Measurements from ENCODE around the gene TFB1M.
"Not testable (repeated sequence)": the region's sequence is repeated elsewhere in the genome, so short reads cannot be mapped to it uniquely, and the experiment has no call there.

Gene TFB1M

DNA sequence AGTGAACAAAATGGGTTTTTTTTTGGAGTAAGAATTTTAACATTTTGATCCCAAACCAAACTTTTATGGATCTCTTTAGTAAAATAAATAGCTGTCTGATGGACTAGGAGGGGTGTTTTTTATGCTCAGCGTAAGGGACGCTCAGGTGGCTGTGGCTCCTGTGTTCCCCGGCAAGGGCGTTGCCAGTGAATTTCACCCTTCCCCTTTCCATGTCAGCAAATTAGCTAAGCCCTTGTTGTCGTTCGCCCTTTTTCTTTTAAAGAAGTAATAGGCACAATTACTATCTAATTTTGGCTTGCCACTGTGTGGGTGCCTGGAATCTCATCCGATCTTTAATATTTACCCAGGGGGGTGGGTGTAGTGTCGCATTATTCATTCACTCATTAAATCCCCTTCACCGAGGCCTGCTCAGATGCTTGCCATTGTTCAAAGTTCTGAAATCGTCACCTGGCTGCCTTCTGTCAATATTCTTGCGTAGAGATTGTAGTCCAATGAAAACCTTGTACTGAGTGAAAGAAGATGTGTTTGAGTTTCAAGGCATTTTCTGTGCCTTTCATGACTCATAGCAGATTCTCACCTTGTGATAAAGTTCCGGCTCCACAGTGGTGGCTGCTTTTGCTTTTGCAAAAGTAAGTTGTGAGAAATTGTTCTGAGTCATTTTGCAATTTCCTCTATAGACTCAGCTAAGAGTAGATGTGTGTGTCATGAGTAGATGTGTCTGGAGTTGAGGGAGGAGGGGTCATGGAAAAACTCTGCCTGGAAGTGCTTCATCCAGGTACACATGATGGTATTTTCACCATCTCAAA lies 90.4 kb downstream of the TFB1M start:
- no peak for TF ChIP-seq MYC (IDR thresholded peaks at IDR 0.05; ENCODE audit: low read depth, low read length)
- TF ChIP-seq, protein P1, sequence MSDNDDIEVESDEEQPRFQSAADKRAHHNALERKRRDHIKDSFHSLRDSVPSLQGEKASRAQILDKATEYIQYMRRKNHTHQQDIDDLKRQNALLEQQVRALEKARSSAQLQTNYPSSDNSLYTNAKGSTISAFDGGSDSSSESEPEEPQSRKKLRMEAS (IDR thresholded peaks at IDR 0.05; ENCODE audit: low read depth, low read length), result no peak
- TF ChIP-seq POLR2A (IDR thresholded peaks at IDR 0.05; ENCODE audit: extremely low read depth, insufficient read length), result no peak
- TF ChIP-seq, protein P2, sequence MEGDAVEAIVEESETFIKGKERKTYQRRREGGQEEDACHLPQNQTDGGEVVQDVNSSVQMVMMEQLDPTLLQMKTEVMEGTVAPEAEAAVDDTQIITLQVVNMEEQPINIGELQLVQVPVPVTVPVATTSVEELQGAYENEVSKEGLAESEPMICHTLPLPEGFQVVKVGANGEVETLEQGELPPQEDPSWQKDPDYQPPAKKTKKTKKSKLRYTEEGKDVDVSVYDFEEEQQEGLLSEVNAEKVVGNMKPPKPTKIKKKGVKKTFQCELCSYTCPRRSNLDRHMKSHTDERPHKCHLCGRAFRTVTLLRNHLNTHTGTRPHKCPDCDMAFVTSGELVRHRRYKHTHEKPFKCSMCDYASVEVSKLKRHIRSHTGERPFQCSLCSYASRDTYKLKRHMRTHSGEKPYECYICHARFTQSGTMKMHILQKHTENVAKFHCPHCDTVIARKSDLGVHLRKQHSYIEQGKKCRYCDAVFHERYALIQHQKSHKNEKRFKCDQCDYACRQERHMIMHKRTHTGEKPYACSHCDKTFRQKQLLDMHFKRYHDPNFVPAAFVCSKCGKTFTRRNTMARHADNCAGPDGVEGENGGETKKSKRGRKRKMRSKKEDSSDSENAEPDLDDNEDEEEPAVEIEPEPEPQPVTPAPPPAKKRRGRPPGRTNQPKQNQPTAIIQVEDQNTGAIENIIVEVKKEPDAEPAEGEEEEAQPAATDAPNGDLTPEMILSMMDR (IDR thresholded peaks at IDR 0.05; ENCODE audit: low read depth, low read length), result no peak
- peak; percentile 64 for DNase-seq (ENCODE audit: low read depth)
- H3K4me3 ChIP-seq (ENCODE audit: low read depth, low read length), result no peak overlapping the region

DNA sequence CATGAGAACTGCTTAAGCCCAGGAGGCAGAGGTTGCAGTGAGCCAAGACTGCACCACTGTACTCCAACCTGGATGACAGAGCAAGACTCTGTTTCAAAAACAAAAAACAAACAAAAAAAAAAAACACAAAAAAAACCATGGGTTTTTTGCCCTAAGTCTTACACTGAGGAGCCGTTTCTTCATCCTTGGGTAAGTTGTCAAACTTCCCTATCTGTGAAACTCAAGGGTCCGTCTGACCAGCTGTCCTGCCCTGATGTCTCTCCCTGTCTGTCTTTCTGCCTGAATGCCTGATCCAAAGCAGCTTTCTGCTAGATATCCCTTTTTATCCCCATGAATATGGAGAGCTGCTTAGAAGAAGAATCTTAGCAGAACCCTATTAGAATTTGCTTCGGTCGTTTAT lies 91.8 kb downstream of the TFB1M start:
- DNase-seq (ENCODE audit: low read depth), result no peak
- TF ChIP-seq, protein P2 (IDR thresholded peaks at IDR 0.05; ENCODE audit: low read depth, low read length), result no peak
- TF ChIP-seq MYC (IDR thresholded peaks at IDR 0.05; ENCODE audit: low read depth, low read length) (no peak), POLR2A (IDR thresholded peaks at IDR 0.05; ENCODE audit: extremely low read depth, insufficient read length) (no peak)
- TF ChIP-seq, protein P1 (IDR thresholded peaks at IDR 0.05; ENCODE audit: low read depth, low read length), result no peak
- no peak overlapping the region for H3K4me3 ChIP-seq (ENCODE audit: low read depth, low read length)

DNA sequence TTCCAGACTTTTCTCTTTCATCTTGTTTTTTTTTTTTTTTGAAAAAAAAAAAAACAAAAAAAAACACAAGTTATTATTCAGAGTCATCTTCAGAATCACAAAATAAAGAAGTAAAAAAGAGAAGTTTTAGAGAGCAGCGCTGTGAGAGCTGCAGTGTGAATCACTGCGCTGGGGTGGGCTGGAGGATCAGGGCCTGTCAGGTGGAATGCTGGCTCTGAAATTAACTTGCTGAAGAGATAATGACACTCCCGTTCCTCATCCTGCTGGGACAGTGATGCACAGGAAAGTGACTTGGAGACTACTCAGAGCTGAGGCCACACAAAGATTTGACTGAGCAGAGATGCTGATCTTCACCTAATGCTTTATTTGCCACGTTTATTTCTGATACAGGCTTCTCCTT lies 93.2 kb downstream of the TFB1M start:
- TF ChIP-seq, protein P2 (IDR thresholded peaks at IDR 0.05; ENCODE audit: low read depth, low read length), result no peak
- TF ChIP-seq POLR2A (IDR thresholded peaks at IDR 0.05; ENCODE audit: extremely low read depth, insufficient read length) (no peak), MYC (IDR thresholded peaks at IDR 0.05; ENCODE audit: low read depth, low read length) (no peak)
- TF ChIP-seq, protein P1 (IDR thresholded peaks at IDR 0.05; ENCODE audit: low read depth, low read length), result no peak
- no peak for DNase-seq (ENCODE audit: low read depth)
- H3K4me3 ChIP-seq (ENCODE audit: low read depth, low read length), result no peak overlapping the region

DNA sequence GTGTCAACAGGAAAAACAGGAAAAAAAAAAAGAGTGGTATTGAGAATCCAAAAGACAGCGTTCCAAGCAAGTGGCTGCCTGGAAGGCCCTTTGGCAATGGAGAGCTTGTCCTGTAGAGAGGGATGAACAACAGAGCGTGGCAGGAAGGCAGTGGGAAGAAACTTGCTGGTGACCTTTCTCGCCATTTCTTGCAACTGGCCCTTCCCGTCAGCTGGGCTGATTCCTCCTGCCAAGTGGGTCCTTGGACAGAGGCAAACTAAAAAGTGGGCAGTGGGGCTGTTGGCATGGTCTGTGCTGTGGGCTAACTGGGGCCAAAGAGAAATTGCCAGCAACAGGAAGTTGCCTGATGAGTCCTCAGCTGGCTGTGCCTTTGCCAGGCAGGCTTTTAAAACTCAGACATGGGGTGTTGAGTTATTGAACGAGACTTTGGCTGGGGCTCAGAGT lies 94.4 kb downstream of the TFB1M start:
- no peak overlapping the region for H3K4me3 ChIP-seq (ENCODE audit: low read depth, low read length)
- TF ChIP-seq, protein P1 (IDR thresholded peaks at IDR 0.05; ENCODE audit: low read depth, low read length), result no peak
- no peak for TF ChIP-seq POLR2A (IDR thresholded peaks at IDR 0.05; ENCODE audit: extremely low read depth, insufficient read length)
- TF ChIP-seq MYC (IDR thresholded peaks at IDR 0.05; ENCODE audit: low read depth, low read length), result no peak
- TF ChIP-seq, protein P2 (IDR thresholded peaks at IDR 0.05; ENCODE audit: low read depth, low read length), result no peak
- DNase-seq (ENCODE audit: low read depth), result no peak

DNA sequence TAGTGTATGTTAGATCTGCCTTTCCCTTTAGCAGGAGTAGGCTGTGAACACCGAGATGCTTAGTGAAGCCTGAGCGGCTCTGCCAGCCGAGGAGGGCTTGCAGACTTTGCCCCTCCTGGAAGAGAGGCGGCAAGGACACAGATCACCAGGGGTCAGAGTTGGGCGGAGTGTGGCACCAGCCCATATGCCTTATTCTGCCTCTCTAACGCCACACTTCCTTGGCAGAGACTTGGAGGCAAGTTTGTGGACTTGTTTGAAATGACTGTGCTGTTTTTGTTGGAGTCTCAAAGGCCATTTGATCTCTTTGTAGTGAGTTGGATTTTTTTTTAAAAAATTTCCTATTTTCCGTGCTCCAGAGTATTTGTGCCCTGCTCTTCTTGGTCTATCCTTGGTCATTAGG lies 95.0 kb downstream of the TFB1M start:
- no peak for DNase-seq (ENCODE audit: low read depth)
- no peak overlapping the region for H3K4me3 ChIP-seq (ENCODE audit: low read depth, low read length)
- TF ChIP-seq MYC (IDR thresholded peaks at IDR 0.05; ENCODE audit: low read depth, low read length), result no peak
- TF ChIP-seq, protein P1 (IDR thresholded peaks at IDR 0.05; ENCODE audit: low read depth, low read length), result no peak
- TF ChIP-seq, protein P2 (IDR thresholded peaks at IDR 0.05; ENCODE audit: low read depth, low read length), result no peak

DNA sequence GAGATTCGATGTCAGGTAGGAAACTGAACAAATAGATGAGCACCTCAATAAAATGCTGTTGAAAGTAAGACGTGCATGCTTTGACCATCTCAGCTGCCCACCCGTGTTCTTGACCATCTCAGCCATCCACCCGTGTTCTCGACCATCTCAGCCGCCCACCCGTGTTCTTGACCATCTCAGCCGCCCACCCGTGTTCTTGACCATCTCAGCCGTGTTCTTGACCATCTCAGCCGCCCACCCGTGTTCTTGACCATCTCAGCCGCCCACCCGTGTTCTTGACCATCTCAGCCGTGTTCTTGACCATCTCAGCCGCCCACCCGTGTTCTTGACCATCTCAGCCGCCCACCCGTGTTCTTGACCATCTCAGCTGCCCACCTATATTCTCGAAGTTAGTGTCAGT lies 95.6 kb downstream of the TFB1M start:
- DNase-seq (ENCODE audit: low read depth); H3K4me3 ChIP-seq (ENCODE audit: low read depth, low read length): not testable (repeated sequence)
